AG04450 (cell line): ENCODE data around the gene SOX2. TPM values are rescaled to one million over a fixed set of nuclear protein-coding genes. Genes with fewer than 3 reads are reported as not detected.

Experiments used
- CTCF ChIA-PET: fragments of 300-600, 350-600 bp; formaldehyde crosslinking; extraction: SDS; loops from one replicate; lab custom pipeline; 2022; ENCODE audit warnings: antibody characterized with exemption, inconsistent platforms; lab: Charles Lee
- POLR2A ChIA-PET: fragments of 350-600 bp; formaldehyde crosslinking; extraction: SDS; loops from one replicate; lab custom pipeline; 2021; ENCODE audit warnings: antibody characterized with exemption, inconsistent platforms; lab: Yijun Ruan, JAX
- DNase-seq: peaks from one replicate; pipeline ENCODE4 v3.0.0-alpha.2; 2011; ENCODE audit warnings: low read depth, low spot score
- H3K27ac ChIP-seq: one replicate; pipeline ENCODE4 v1.5.1; 2012; ENCODE audit warnings: low read depth, low read length, control low read depth
- H3K27me3 ChIP-seq: one replicate; pipeline ENCODE4 v1.6.0; 2012; ENCODE audit warnings: low read length; ENCODE audit not compliant: control insufficient read depth, insufficient read depth
- H3K4me3 ChIP-seq: 2 replicates; pipeline ENCODE4 v1.5.1; 2011; ENCODE audit warnings: mild to moderate bottlenecking, low read depth, low read length, control low read depth
- H3K9me3 ChIP-seq: 2 replicates; pipeline ENCODE4 v1.5.1; 2012; ENCODE audit warnings: low read length; ENCODE audit not compliant: control insufficient read depth, insufficient read depth
- CTCF ChIP-seq: IDR thresholded peaks from 2 replicates; pipeline ENCODE4 v1.5.1; 2011; ENCODE audit warnings: low read depth, low read length, control low read depth, inconsistent platforms
- polyA plus RNA-seq: library from polyadenylated mRNA; depleted of rRNA; stranded (reverse); fragments of >200 nt; gene quantifications from 2 replicates; pipeline ENCODE4 v1.2.3, GENCODE V29; 2011

Gene SOX2
- polyA plus RNA-seq, 1 experiment, result not detected

DNA sequence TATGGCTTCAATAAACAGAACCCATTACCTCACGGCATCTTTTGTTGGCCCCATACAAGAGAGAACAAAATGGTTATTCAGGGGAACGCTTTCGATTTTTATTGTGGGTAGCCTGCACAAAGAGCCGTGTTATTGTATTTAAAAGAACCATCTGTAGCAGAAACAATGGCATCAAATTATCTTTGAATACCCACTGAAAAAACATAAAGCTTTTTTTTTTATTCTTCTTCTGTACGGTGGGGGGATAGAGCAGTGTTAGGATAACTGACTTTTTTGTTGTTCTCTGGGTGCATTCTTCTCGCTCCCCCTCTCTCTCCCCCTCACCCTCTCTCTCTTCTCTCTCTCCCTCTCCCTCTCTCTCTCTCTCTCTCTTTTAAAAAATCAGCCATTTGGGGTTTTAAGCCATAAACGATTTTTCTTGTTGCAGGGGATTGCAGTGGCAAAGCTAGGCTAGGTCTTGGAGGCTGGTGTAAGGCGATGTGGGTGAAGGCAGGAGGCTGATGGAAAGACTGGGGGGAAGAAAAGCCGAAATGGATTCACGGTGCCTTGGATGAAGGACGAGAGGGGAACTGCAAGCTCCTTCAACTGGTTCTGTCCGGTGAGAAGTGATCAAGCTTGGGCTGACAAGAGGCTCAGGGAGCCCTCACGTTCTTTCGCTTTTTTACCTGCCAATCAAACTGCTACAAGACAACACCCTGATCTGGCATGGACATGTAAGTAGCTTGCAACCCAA, 12.4 kb upstream of the SOX2 start:
- Histone ChIP-seq H3K9me3 (no peaks in the 10 kb centered on the region; the same call in 1 of the 2 replicates), H3K27me3 (peaks cover 55% of the 10 kb centered on the region), H3K27ac (no peak overlapping the region), H3K4me3 (no peak overlapping the region)
- no peak for DNase-seq
- TF ChIP-seq CTCF, result no peak
- ChIA-PET POLR2A (no interaction called here), CTCF (interaction anchor here (0.6 to 3.7 kb wide), 10 partner anchors 9 to 1109 kb away, joined by 3 to 47 read pairs (median 4); no protein-coding TSS in a partner anchor)

- DNase-seq, result peak; percentile 26
- peak; percentile 93 for TF ChIP-seq CTCF
- H3K9me3 ChIP-seq, result no peaks in the 10 kb centered on the region; the same call in 1 of the 2 replicates
- ChIA-PET CTCF (interaction anchor here (0.5 to 3.7 kb wide), 27 partner anchors 8 to 1334 kb away, joined by 3 to 51 read pairs (median 4); no protein-coding TSS in a partner anchor), POLR2A (no interaction called here)
- H3K27me3 ChIP-seq, result peaks cover 56% of the 10 kb centered on the region
- H3K4me3 ChIP-seq, result no peak overlapping the region
- no peak overlapping the region for H3K27ac ChIP-seq
These were observed 11.3 kb upstream of the SOX2 start for GRCh38 chr3:181700168-181701087.

DNA sequence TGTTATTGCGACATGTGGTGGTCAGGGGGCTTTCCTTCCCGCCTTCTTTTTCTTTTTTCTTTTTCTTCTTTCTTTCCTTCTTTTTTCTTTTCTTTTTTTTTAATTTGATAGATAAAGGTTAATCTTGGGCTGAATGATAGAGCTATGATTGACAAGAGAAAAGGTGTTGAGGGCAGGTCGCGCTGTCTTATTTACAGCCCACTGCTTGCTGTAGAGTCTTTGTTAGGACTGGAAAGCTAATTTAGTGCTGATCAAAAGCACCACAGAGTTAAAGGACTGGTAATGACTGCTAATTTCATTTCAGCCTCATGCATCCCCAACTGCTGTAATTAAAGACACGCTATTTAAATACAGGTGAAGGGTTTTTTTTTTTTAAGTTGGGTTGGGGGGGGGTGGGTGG, 10.6 kb upstream of the SOX2 start:
- ChIA-PET POLR2A (no interaction called here), CTCF (interaction anchor here (0.5 to 3.7 kb wide), 46 partner anchors 7 to 1556 kb away, joined by 3 to 51 read pairs (median 4); no protein-coding TSS in a partner anchor)
- Histone ChIP-seq H3K9me3 (no peaks in the 10 kb centered on the region; the same call in 1 of the 2 replicates), H3K4me3 (no peak overlapping the region), H3K27ac (no peak overlapping the region), H3K27me3 (peaks cover 49% of the 10 kb centered on the region)
- TF ChIP-seq CTCF, result no peak
- no peak for DNase-seq

DNA sequence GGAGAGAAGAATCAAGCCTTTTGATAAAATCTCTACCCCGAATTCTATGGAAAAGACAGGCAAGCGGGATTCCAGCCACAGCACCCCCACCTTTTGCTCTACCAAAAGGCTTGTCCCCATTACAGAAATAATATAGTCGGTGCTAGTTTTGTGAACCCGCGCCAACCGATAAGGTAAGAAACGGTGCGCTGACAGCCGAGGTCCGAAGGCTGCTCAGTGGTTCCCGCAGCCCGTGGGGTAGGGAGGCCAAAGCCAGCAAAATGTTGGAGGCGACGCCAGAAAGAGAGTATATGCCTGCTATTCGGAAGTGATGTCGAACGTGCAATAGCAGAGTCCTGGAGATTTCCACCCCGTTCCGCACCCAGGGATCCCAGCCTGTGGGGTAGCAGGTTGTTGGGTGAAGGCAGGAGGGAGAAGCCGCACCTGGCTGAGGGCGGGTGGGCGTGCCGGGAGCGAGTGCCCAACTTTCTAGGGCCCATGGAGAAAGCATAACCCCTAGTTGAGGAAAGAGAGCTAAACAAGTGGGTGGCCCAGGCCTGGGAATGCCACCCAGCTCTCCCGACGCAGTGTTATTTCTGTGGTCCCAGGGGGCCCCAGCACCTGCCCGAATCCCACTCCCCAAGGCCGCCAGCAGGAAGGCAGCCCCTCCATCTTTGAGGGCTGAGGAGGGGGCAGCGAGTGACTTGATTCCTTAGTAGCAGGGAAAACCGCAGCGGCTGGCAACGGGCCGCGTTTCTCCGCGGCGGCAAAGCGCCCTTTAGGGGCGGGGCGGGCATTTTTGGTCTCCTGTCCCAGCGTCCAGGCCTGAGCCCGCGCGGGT, 7.9 kb upstream of the SOX2 start:
- Histone ChIP-seq H3K27me3 (peaks cover 33% of the 10 kb centered on the region), H3K9me3 (no peaks in the 10 kb centered on the region; the same call in 1 of the 2 replicates), H3K4me3 (no peak overlapping the region), H3K27ac (no peak overlapping the region)
- CTCF ChIA-PET, result no interaction called here
- no peak for DNase-seq
- no peak for TF ChIP-seq CTCF
- POLR2A ChIA-PET, result no interaction called here
